IMR-90 (cell line): ENCODE results near the gene CFC1B. TPM values are rescaled to one million over a fixed set of nuclear protein-coding genes. Genes with fewer than 3 reads are reported as not detected.
"Not testable (repeated sequence)": the region's sequence is repeated elsewhere in the genome, so short reads cannot be mapped to it uniquely, and the experiment has no call there.

Source experiments
- ATAC-seq: fragments of 200-7000 bp; cut with Tn5 transposase; 2 replicates; pipeline ENCODE4 v1.9.1; 2020; ENCODE audit warnings: low read depth, mild to moderate bottlenecking, moderate library complexity
- BruUV-seq: library from RNA; stranded (reverse); fragments of 400-500 nt; replicated peaks from 2 replicates; lab custom pipeline; 2021; lab: Mats Ljungman, UMichigan
- CTCF ChIA-PET: fragments of 300-600 bp; formaldehyde crosslinking; extraction: SDS; loops from one replicate; lab custom pipeline; 2021; ENCODE audit warnings: antibody characterized with exemption; lab: Yijun Ruan, JAX
- POLR2A ChIA-PET: fragments of 300-600 bp; sonication (Branson Sonifier 250); formaldehyde crosslinking; loops from one replicate; lab custom pipeline; 2022; ENCODE audit warnings: antibody characterized with exemption; ENCODE audit not compliant: unreplicated experiment; lab: Charles Lee
- DNase-seq: peaks from one replicate; pipeline ENCODE4 v3.0.0; 2013
- H2AFZ ChIP-seq: replicated peaks from 2 replicates; pipeline ENCODE3; 2013; ENCODE audit warnings: low read length, mild to moderate bottlenecking; ENCODE audit not compliant: poor library complexity
- H2AK5ac ChIP-seq: 2 replicates; pipeline ENCODE4 v1.6.1; 2013; ENCODE audit warnings: low read depth, low read length, inconsistent platforms
- H2AK9ac ChIP-seq: replicated peaks from 2 replicates; pipeline ENCODE3; 2013; ENCODE audit warnings: mild to moderate bottlenecking, low read depth, low read length, moderate library complexity; ENCODE audit not compliant: poor library complexity
- H2BK120ac ChIP-seq: 2 replicates; pipeline ENCODE4 v1.6.1; 2013; ENCODE audit warnings: low read depth, low read length, inconsistent platforms
- H2BK15ac ChIP-seq: 3 replicates; pipeline ENCODE4 v1.6.1; 2013; ENCODE audit warnings: low read depth, low read length, inconsistent platforms
- H2BK20ac ChIP-seq: 2 replicates; pipeline ENCODE4 v1.6.1; 2013; ENCODE audit warnings: low read depth, mild to moderate bottlenecking, inconsistent platforms, low read length, moderate library complexity
- H2BK5ac ChIP-seq: 2 replicates; pipeline ENCODE4 v1.6.1; 2013; ENCODE audit warnings: mild to moderate bottlenecking, low read depth, low read length, inconsistent platforms; ENCODE audit not compliant: poor library complexity, severe bottlenecking
- H3K14ac ChIP-seq: replicated peaks from 2 replicates; pipeline ENCODE4 v1.6.1; 2013; ENCODE audit warnings: low read depth, low read length, inconsistent platforms
- H3K18ac ChIP-seq: 2 replicates; pipeline ENCODE4 v1.6.1; 2013; ENCODE audit warnings: low read depth, low read length, control low read depth
- H3K23ac ChIP-seq: 2 replicates; pipeline ENCODE4 v1.6.1; 2013; ENCODE audit warnings: low read depth, low read length, inconsistent platforms
- H3K27ac ChIP-seq: 2 replicates; pipeline ENCODE4 v1.5.1; 2013; ENCODE audit warnings: mild to moderate bottlenecking, control low read depth, low read length; ENCODE audit not compliant: insufficient read depth
- H3K27me3 ChIP-seq: 2 replicates; pipeline ENCODE4 v1.6.1; 2013; ENCODE audit warnings: low read length; ENCODE audit not compliant: control insufficient read depth, insufficient read depth
- H3K36me3 ChIP-seq: 2 replicates; pipeline ENCODE4 v1.6.1; 2013; ENCODE audit warnings: low read length, mixed read lengths; ENCODE audit not compliant: control insufficient read depth, insufficient read depth
- H3K4ac ChIP-seq: 2 replicates; pipeline ENCODE4 v1.6.1; 2013; ENCODE audit warnings: low read depth, low read length, inconsistent platforms
- H3K4me1 ChIP-seq: 2 replicates; pipeline ENCODE4 v1.6.1; 2013; ENCODE audit warnings: low read length, mixed read lengths; ENCODE audit not compliant: control insufficient read depth, insufficient read depth
- H3K4me2 ChIP-seq: 2 replicates; pipeline ENCODE4 v1.6.1; 2013; ENCODE audit warnings: low read depth, mild to moderate bottlenecking, control low read depth, low read length, moderate library complexity
- H3K4me3 ChIP-seq: 2 replicates; pipeline ENCODE4 v1.5.1; 2013; ENCODE audit warnings: low read depth, mild to moderate bottlenecking, control low read depth, low read length, moderate library complexity; ENCODE audit not compliant: insufficient read depth
- H3K56ac ChIP-seq: 2 replicates; pipeline ENCODE4 v1.6.1; 2013; ENCODE audit warnings: low read length, inconsistent platforms; ENCODE audit not compliant: insufficient read depth; ENCODE audit errors: extremely low read depth
- H3K79me1 ChIP-seq, 2 experiments: 2 replicates each; pipeline ENCODE4 v1.6.1; 2013; ENCODE audit warnings: low read length in 2 of 2, inconsistent platforms in 1 of 2, low read depth in 1 of 2
- H3K9ac ChIP-seq: 2 replicates; pipeline ENCODE4 v1.6.1; 2013; ENCODE audit warnings: low read depth, low read length, control low read depth
- H3K9me1 ChIP-seq: 2 replicates; pipeline ENCODE4 v1.6.1; 2013; ENCODE audit warnings: low read length, inconsistent platforms; ENCODE audit not compliant: insufficient read depth
- H3K9me3 ChIP-seq: 2 replicates; pipeline ENCODE4 v1.6.1; 2013; ENCODE audit warnings: low read length; ENCODE audit not compliant: control insufficient read depth, insufficient read depth
- H4K20me1 ChIP-seq: 2 replicates; pipeline ENCODE4 v1.6.1; 2013; ENCODE audit warnings: low read length, inconsistent platforms; ENCODE audit not compliant: insufficient read depth
- H4K5ac ChIP-seq: 2 replicates; pipeline ENCODE4 v1.6.1; 2013; ENCODE audit warnings: mild to moderate bottlenecking, low read depth, low read length, control low read depth
- H4K8ac ChIP-seq, 2 experiments: 2 replicates each; pipeline ENCODE4 v1.6.1; 2013; ENCODE audit warnings: low read depth in 2 of 2, low read length in 2 of 2, control low read depth in 1 of 2, inconsistent platforms in 1 of 2
- H4K91ac ChIP-seq: 2 replicates; pipeline ENCODE4 v1.6.1; 2013; ENCODE audit warnings: low read depth, low read length, inconsistent platforms; ENCODE audit not compliant: insufficient read depth
- WGBS, 2 experiments: methylation state at CpG; one replicate each; pipeline versions ENCODE4 v1.1.5 to v1.1.7; 2013; ENCODE audit warnings: missing lambda C conversion rate in 2 of 2; ENCODE audit not compliant: insufficient read length in 1 of 2; ENCODE audit errors: extremely low coverage in 2 of 2; 5-methylcytosine and 5-hydroxymethylcytosine counted together
- dilution Hi-C: fragments of 300-500 bp; cut with HindIII; formaldehyde crosslinking; loops from one replicate; pipeline ENCODE4 v1.14.3; 2018; ENCODE audit warnings: low sequenced_read_pairs; ENCODE audit not compliant: unreplicated experiment
- in situ Hi-C: fragments of 300-500 bp; cut with MboI; formaldehyde crosslinking; loops from 3 replicates; pipeline ENCODE4 v1.14.3; 2019; ENCODE audit warnings: low sequenced_read_pairs, inconsistent platforms, mixed read lengths
- intact Hi-C: fragments of 100-400 bp; cut with micrococcal nuclease; formaldehyde crosslinking; loops from 2 replicates; pipeline ENCODE4 v1.10.0; 2022
- polyA plus RNA-seq, 3 experiments: library from polyadenylated mRNA; depleted of rRNA; stranded (reverse); fragments of >200 nt; gene quantifications; 2 replicates each; pipeline ENCODE4 v1.2.3, GENCODE V29; 2012; ENCODE audit warnings: low replicate concordance in 1 of 3
- total RNA-seq: library from RNA; depleted of rRNA; stranded (reverse); fragments of >200 nt; gene quantifications from 2 replicates; pipeline ENCODE4 v1.2.3, GENCODE V29; 2012

The CFC1B gene
- total and polyA plus RNA-seq, 2 of the 4 experiments (the other 2 are of a cell fraction): not detected

DNA sequence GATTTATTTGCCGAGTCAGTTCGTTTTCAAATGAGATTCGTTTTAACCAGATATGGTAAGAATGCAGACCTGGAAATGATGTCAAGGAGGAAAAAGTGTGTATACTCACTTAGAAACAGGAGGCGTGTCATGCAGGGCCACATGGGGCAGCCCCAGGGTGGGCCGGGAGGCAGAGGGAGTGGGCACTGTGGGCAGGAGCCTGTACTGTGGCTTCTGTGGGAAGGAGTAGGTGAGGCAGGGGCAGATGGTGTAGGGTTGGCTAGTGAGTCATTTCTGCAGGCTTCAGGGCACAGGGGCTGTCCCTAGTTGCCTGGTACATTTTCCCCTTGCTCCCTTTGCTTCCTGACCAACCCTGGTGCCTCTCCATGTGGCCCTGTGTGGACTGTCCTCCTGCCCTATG lies 10.2 kb downstream of the CFC1B start:
- H3K18ac ChIP-seq, H2BK120ac ChIP-seq, H4K5ac ChIP-seq, H3K27me3 ChIP-seq, H4K20me1 ChIP-seq, H2BK15ac ChIP-seq, H3K9me3 ChIP-seq, CTCF ChIA-PET, BruUV-seq, H2BK5ac ChIP-seq, H2AK5ac ChIP-seq, H3K4me1 ChIP-seq, H3K4ac ChIP-seq, H2BK20ac ChIP-seq, H3K9me1 ChIP-seq, DNase-seq, H3K23ac ChIP-seq, H2AK9ac ChIP-seq, H3K27ac ChIP-seq, in situ Hi-C loops, H3K4me2 ChIP-seq, ATAC-seq, H4K91ac ChIP-seq, H3K56ac ChIP-seq, H3K79me1 ChIP-seq, H3K9ac ChIP-seq, H2AFZ ChIP-seq, POLR2A ChIA-PET, H3K36me3 ChIP-seq, H3K14ac ChIP-seq, H3K4me3 ChIP-seq, dilution Hi-C loops, intact Hi-C loops, H4K8ac ChIP-seq: not testable (repeated sequence)
- no CpG with 5 or more reads among the region's 5 CpGs for WGBS, 2 experiments

DNA sequence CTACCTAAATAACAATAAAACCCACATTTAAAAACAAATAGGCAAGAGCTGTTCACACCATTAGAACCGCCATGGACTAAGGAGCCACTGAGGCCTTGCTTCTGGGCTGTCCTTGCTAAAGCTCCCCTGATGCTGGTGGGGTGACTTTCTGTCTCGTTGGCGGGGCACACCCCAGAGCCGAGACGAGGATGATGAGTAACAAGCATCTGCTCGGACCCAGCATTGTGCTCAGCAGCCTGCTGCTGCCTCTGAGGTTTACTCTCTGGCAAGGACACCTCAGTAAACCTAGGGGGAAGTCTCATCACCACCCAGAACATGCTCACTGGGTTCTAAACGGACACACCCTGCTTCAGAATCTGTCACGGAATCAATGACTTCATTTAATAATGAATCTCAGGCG lies 10.7 kb downstream of the CFC1B start:
- H3K4me1 ChIP-seq, H4K20me1 ChIP-seq, H2AK5ac ChIP-seq, H2BK15ac ChIP-seq, H3K9me1 ChIP-seq, H3K18ac ChIP-seq, in situ Hi-C loops, H3K23ac ChIP-seq, H2BK120ac ChIP-seq, H2BK5ac ChIP-seq, H4K5ac ChIP-seq, H2AFZ ChIP-seq, H2BK20ac ChIP-seq, H3K79me1 ChIP-seq, H4K91ac ChIP-seq, H3K4me3 ChIP-seq, CTCF ChIA-PET, H3K36me3 ChIP-seq, H3K56ac ChIP-seq, ATAC-seq, H4K8ac ChIP-seq, H3K9ac ChIP-seq, H3K27ac ChIP-seq, H3K14ac ChIP-seq, DNase-seq, H3K9me3 ChIP-seq, H2AK9ac ChIP-seq, H3K4me2 ChIP-seq, H3K27me3 ChIP-seq, H3K4ac ChIP-seq, intact Hi-C loops, dilution Hi-C loops, POLR2A ChIA-PET, BruUV-seq: not testable (repeated sequence)
- WGBS, 2 experiments: no CpG with 5 or more reads among the region's 9 CpGs
